Measurements from ENCODE around the gene NARF. TPM values are rescaled to one million over a fixed set of nuclear protein-coding genes. Genes with fewer than 3 reads are reported as not detected.

Gene NARF
- total RNA-seq, 1 donor from 2014 or later: 65.7 TPM

- H3K4me1 Mint-ChIP-seq (ENCODE audit: unreplicated experiment): peaks cover 63% of the 10 kb centered on the region
- no peak for DNase-seq (ENCODE audit: extremely low spot score, unreplicated experiment)
- no peaks in the 10 kb centered on the region for H3K27me3 Mint-ChIP-seq (ENCODE audit: unreplicated experiment)
- H3K9me3 Mint-ChIP-seq (ENCODE audit: unreplicated experiment): no peaks in the 10 kb centered on the region
- H3K4me3 Mint-ChIP-seq (ENCODE audit: unreplicated experiment): no peak overlapping the region
- no peak for TF ChIP-seq CTCF (IDR thresholded peaks at IDR 0.05)
- H3K27ac Mint-ChIP-seq (ENCODE audit: unreplicated experiment): peak overlapping the region; percentile 71
- H3K36me3 Mint-ChIP-seq (ENCODE audit: unreplicated experiment): no peaks in the 10 kb centered on the region
Measured at GRCh38 chr17:82525712-82526111, 67.2 kb downstream of the NARF start.

GRCh38 chr17:82527898-82528297 lies 69.4 kb downstream of the NARF start:
- Mint-ChIP-seq H3K27ac (ENCODE audit: unreplicated experiment) (peak overlapping the region; percentile 86), H3K4me3 (ENCODE audit: unreplicated experiment) (no peak overlapping the region), H3K36me3 (ENCODE audit: unreplicated experiment) (no peaks in the 10 kb centered on the region), H3K4me1 (ENCODE audit: unreplicated experiment) (peaks cover 56% of the 10 kb centered on the region), H3K27me3 (ENCODE audit: unreplicated experiment) (no peaks in the 10 kb centered on the region), H3K9me3 (ENCODE audit: unreplicated experiment) (no peaks in the 10 kb centered on the region)
- no peak for TF ChIP-seq CTCF (IDR thresholded peaks at IDR 0.05)
- DNase-seq (ENCODE audit: extremely low spot score, unreplicated experiment): no peak

GRCh38 chr17:82528484-82529265 lies 70.1 kb downstream of the NARF start:
- no peak overlapping the region for H3K4me3 Mint-ChIP-seq (ENCODE audit: unreplicated experiment)
- peak; percentile 65 for TF ChIP-seq CTCF (IDR thresholded peaks at IDR 0.05)
- H3K9me3 Mint-ChIP-seq (ENCODE audit: unreplicated experiment): no peaks in the 10 kb centered on the region
- H3K27me3 Mint-ChIP-seq (ENCODE audit: unreplicated experiment): no peaks in the 10 kb centered on the region
- H3K4me1 Mint-ChIP-seq (ENCODE audit: unreplicated experiment): peaks cover 54% of the 10 kb centered on the region
- no peaks in the 10 kb centered on the region for H3K36me3 Mint-ChIP-seq (ENCODE audit: unreplicated experiment)
- no peak for DNase-seq (ENCODE audit: extremely low spot score, unreplicated experiment)
- H3K27ac Mint-ChIP-seq (ENCODE audit: unreplicated experiment): peak overlapping the region; percentile 86

- Mint-ChIP-seq H3K27me3 (ENCODE audit: unreplicated experiment) (no peaks in the 10 kb centered on the region), H3K9me3 (ENCODE audit: unreplicated experiment) (no peaks in the 10 kb centered on the region), H3K4me3 (ENCODE audit: unreplicated experiment) (no peak overlapping the region), H3K4me1 (ENCODE audit: unreplicated experiment) (peaks cover 58% of the 10 kb centered on the region), H3K27ac (ENCODE audit: unreplicated experiment) (peak overlapping the region; percentile 63), H3K36me3 (ENCODE audit: unreplicated experiment) (no peaks in the 10 kb centered on the region)
- no peak for TF ChIP-seq CTCF (IDR thresholded peaks at IDR 0.05)
- no peak for DNase-seq (ENCODE audit: extremely low spot score, unreplicated experiment)
Measured at GRCh38 chr17:82529914-82530300, 71.4 kb downstream of the NARF start.

GRCh38 chr17:82531431-82531881 lies 72.9 kb downstream of the NARF start:
- Mint-ChIP-seq H3K4me3 (ENCODE audit: unreplicated experiment) (no peak overlapping the region), H3K4me1 (ENCODE audit: unreplicated experiment) (peaks cover 66% of the 10 kb centered on the region)

More at GRCh38 chr17:82531431-82531881, 72.9 kb downstream of the NARF start:
- Mint-ChIP-seq H3K9me3 (ENCODE audit: unreplicated experiment) (no peaks in the 10 kb centered on the region), H3K27me3 (ENCODE audit: unreplicated experiment) (no peaks in the 10 kb centered on the region), H3K36me3 (ENCODE audit: unreplicated experiment) (no peaks in the 10 kb centered on the region), H3K27ac (ENCODE audit: unreplicated experiment) (peak overlapping the region; percentile 80)
- no peak for TF ChIP-seq CTCF (IDR thresholded peaks at IDR 0.05)
- DNase-seq (ENCODE audit: extremely low spot score, unreplicated experiment): no peak

Measured in osteocyte (in vitro differentiated cells).